ENCODE measurements around the gene PSKH1.
"Not testable (repeated sequence)": the region's sequence is repeated elsewhere in the genome, so short reads cannot be mapped to it uniquely, and the experiment has no call there.

PSKH1 gene

DNA sequence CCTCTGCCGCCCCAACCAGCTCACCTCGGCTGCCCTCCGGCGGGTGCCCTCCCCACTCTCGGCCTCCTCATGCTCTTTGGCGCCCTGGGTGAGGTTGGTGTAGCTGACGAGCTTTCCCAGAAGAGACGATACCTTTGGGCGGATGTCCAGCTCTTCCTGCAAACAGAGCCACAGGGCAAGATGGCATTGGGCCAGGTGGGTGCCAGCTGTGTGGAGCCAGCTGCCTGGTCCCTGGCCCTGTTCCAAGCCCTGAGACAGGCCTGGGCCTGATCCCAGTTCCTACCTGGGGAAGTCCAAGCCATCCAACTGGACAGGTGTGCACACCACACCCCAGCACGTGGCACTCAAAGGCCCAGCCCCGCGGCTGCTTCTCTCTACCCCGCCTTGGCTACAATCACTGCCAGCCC lies 68.5 kb downstream of the PSKH1 start:
- no peak for DNase-seq (ENCODE audit: low read depth in 2 of 2)

GRCh38 chr16:67962135-67962534 lies 69.1 kb downstream of the PSKH1 start:
- no peak for DNase-seq (ENCODE audit: low read depth in 2 of 2)

- no peak for DNase-seq (ENCODE audit: low read depth in 2 of 2)
Observed at GRCh38 chr16:67963292-67963661, 70.2 kb downstream of the PSKH1 start.

GRCh38 chr16:67963662-67964321 lies 70.7 kb downstream of the PSKH1 start:
- no peak for DNase-seq (ENCODE audit: low read depth in 2 of 2)

GRCh38 chr16:67964477-67965131 lies 71.5 kb downstream of the PSKH1 start:
- no peak for DNase-seq (ENCODE audit: low read depth in 2 of 2)

- no peak for DNase-seq (ENCODE audit: low read depth in 2 of 2)
Observed at GRCh38 chr16:67965668-67966548, 72.9 kb downstream of the PSKH1 start.

DNA sequence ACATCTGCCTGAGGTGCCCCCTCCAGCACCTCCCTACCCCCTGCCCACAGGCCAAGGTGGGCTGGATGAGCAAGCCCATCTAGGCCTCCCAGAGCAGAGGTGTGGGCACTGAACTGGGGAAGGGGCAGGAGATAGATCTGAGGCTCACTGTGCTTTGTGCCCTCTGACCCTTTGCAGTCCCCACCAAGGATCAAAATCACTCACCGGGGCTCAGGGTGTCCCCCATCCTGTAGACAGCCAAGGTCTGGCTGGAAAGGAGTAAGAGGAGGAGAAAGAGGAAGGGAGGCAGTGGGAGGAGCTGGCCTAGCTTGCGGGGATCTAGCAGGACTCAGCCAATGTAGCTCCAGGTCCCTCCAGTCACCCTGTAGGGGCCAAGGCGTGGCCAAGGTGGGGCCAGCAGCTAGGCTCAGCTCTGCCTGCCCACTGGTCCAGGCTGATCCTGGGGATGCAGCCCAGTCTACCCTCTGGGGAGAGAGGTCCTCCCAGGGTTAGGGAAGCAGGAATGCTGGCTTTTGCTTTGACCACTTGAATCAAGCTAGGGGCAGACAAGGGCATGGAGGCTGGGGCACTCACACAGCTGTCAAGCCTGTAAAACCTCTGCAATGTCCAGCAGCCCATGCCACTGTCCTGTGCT lies 73.6 kb downstream of the PSKH1 start:
- DNase-seq (ENCODE audit: low read depth in 2 of 2), result no peak

- DNase-seq (ENCODE audit: low read depth in 2 of 2), result peak in 1 of 2 donors; percentile 23
Observed at GRCh38 chr16:67967183-67967957, 74.3 kb downstream of the PSKH1 start.

DNA sequence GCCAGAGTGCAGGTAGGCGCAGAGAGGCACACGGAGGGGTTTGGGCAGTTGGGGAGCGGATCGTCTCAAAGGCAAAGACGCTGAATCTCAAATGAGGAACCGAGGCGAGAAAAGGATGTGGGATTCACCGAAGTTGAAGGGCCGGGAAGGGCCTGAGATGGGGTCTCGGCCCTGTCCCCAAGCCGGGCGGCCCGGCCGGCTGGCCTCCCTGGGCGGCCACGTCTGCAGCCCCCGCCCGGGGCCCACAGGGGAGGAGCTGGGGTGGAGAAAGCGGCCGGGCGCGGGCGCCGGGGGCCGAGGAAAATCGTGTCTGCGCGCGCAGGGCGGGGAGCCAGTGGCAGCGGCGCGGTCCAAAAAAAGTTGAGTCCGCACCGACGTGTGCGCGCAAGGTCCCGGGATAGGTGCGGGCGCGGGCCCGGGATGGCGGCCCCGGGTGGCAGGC lies 74.9 kb downstream of the PSKH1 start:
- DNase-seq (ENCODE audit: low read depth in 2 of 2), result peak in 1 of 2 donors; percentile 20

DNA sequence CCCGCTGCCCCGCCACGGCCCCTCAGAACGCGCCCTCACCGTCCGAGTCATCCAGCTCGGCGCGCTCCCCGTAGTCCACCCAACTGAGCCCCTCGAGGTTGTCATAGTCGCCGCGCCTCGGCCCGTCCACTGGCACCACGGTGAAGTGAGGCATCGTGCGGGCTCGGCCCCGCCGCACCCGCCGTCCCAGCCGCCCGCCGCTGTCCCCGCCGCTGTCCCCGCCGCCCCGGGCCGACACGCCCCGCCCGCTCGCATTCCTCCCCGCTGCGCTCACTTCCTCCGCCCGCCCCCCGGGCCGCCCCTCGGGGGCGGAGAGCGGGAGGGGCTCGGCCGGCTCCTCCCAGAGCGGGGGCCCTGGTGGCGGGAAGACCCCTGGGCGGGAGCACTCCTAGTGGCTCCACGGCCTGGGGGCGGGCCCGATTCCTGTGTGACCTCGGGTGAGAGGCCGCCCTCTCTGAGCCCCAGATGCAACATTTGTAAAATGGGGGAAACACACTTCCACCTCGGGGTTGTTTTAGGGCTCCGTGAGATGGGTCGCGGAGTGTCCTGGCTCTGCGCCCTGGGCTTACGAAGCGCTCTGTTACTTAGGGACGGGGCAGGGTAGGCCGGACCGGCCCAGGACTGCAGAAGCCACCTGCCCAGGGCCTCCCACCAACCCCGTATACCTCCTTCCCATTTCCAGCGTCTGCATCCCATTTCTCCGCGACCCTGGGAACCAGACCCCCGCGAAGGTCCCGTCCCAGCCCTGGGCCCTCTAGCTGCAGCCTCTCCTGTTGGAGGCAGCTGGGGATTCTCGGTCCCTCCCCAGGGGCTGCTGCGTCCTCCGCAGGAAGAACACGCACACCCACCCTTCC lies 75.6 kb downstream of the PSKH1 start, which contains the start of gene SLC12A4:
SLC12A4 (minus strand) TSS at position 238 of the 854 bp plus-strand sequence; CDS start at position 154, 84 bp downstream.
- DNase-seq (ENCODE audit: low read depth in 2 of 2), result peak; percentile 86 to 90

- DNase-seq (ENCODE audit: low read depth in 2 of 2), result no peak
Observed at GRCh38 chr16:67969254-67970039, 76.4 kb downstream of the PSKH1 start.

- no peak for DNase-seq (ENCODE audit: low read depth in 2 of 2)
Observed at GRCh38 chr16:67971111-67971510, 78.1 kb downstream of the PSKH1 start.

GRCh38 chr16:67972285-67972684 lies 79.2 kb downstream of the PSKH1 start:
- DNase-seq (ENCODE audit: low read depth in 2 of 2), result not testable (repeated sequence)

DNA sequence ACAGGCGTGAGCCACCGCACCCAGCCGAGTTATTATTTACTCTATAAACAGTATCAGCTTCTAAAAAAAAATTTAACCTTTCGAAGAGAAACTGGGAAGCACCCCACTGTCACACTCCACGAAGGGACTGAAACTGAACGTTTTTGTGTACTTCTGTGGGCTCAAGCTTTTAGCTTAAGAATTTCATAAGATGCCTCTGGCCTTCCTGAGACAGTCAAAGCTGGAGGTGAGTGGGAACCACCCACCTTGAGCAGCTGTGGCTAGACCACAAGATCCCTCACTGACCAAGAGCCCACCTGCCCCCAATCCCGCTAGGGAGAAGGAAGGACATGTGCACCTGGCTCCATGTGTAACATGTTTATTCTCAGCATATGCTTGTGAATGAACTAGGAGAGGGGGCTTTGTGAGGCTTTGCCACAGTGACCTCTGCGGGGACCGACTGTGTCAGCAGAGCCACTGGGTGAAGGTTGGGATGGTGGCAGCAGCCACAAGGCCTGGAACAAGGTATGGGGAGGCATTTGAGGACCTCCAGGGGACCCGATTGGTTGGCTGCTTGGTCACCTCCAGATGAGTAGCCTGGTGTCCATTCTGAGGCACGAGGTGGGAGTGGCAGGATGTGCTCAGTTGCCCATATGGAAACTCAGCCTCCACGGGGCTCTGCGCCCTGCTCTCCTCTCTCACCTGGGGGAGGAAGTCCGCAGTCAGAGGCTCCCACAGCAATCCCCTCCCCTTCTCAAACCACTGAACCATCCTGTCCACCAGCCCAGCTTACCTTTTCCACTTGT lies 82.5 kb downstream of the PSKH1 start:
- DNase-seq (ENCODE audit: low read depth in 2 of 2), result no peak

DNA sequence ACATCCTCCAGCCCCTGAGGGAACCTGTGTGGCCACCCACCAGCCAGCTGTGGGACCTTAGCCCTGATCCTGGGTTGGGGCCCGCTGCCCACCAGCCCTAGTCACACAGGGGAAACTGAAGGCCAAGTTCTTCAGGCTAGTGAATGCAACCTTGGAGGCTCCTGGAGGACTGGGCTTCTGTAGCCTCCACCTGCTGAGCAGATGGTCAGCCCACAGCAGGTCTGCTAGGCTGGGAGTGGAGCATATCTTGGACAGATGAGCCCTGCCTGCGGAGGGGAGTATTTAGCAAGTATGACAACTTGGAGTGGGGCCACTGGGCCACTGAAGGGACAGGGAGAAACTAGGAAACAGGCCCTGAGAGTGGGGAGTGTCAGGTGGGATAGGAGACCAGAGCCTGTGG lies 83.2 kb downstream of the PSKH1 start:
- DNase-seq (ENCODE audit: low read depth in 2 of 2), result no peak

DNA sequence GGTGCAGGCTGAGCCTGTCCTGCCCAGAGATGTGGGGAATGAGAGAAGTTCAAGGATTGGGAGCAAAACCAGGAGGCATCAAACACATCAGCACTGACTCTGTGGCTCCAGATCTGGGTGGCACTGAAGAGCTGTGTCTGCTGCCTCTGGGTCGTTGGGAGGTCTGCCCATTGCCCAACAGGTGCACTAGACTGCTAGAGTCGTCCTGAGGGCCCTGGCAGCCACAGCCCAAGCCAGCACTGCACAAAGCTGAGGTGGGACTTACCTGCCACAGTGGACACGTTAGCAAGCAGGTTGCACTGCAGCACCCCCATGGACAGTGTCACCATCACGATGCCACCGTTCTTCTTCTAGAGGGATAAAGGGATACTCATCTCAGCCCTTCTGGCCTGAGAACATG lies 84.0 kb downstream of the PSKH1 start:
- no peak for DNase-seq (ENCODE audit: low read depth in 2 of 2)

DNA sequence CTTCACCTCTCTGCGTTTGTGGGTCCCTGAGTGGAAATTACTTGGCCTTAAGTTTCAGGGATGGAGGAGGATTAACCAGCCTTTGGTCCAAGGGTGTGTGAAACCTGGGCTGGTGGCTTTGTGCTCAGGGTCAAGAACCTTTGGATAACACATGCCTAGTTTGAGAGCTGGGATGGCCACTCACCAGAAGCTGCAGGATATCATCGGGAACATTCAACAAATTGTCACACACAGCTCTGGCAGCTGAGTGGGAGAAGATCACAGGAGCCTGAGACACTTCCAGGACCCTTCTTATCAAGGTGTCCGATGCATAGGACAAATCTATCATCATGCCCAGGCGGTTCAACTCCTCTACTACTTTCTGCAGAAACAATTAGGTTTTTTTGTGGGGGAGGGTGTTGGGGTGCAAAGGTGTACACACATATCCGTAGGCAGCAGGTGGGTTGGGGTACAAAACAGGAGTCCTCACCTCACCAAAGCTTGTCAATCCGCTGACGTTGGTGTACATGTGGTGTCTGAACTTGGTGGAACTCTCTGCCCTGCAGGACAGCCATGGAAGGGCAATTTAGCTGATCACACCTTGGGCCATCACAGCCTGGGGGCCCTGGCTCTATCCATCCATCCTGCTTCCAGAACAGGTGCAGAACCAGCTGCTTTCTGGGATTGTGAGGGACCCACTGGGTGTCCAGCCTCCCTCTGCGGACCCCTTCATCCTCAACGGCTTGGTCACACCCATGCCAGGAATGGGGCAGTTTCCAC lies 84.6 kb downstream of the PSKH1 start:
- no peak for DNase-seq (ENCODE audit: low read depth in 2 of 2)

All from stimulated activated CD8-positive, alpha-beta memory T cell treated with anti-CD3 and anti-CD28 coated beads, Interleukin-2, amount 100 ng/mL, for 48 hours (primary cell).